HG02678 (cell line): ENCODE results near the gene DMKN.

Experiments used
- ATAC-seq: cut with Tn5 transposase; IDR thresholded peaks from one replicate; pipeline ENCODE4 v1.9.1; 2021; ENCODE audit warnings: mild to moderate bottlenecking, moderate library complexity; ENCODE audit not compliant: unreplicated experiment

DMKN gene

GRCh38 chr19:35528218-35529038 is 15.0 kb upstream of the DMKN start, which contains the start of gene SBSN:
TSS of gene SBSN (minus strand) at chr19:35528311. CDS start at chr19:35528281, 30 bp downstream.
- ATAC-seq, result no peak

DNA sequence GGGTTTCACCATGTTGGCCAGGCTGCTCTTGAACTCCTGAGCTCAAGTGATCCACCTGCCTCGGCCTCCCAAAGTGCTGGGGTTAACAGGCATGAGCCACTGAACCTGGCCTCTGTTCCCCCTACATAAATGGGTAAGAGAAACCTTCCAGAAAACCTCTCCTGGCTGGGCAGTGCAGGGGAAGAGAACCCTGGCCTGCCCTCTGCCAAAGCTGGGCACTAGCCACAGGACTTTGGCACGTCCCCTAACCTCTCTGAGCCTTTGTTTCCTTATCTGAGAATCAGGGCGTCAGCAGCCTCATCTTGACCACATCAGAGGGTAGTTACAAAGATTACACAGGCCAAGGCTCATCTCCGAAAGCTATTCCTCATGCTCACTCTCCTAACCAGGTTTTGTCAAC is 12.4 kb upstream of the DMKN start:
- ATAC-seq, result no peak

DNA sequence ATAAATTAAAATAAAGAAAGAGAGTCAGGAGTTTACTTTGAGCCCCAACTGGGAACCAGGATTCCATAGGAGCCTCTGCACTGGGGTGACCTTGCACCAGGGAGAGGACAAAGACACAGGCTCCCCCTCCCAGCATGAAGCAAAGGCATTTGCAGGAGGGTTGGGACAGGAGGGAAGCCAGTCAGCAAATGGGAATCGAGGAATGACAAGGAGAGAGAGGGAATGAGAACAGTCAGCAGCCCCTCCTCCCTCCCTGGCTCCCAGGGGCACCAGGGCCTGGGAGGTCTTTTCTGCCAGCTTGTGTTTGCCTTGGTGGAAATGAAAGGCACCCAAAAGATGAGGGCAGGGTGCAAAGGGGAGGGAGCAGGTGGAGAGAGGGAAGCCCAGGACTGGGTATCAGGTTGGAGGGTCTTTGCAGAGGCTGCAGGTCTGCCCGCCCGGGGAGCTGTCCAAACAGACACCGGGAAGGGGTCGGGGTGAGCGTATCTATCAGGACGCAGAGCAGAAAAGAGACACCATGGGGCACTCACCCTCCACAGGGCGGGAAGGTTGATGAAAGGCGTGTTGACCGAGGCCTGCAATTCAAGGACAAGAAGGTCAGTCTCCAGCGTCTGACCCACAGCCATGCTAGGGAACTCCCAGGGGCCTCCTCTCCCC is 10.9 kb upstream of the DMKN start:
- no peak for ATAC-seq

- no peak for ATAC-seq
Measured at GRCh38 chr19:35522745-35523327, 9.4 kb upstream of the DMKN start.

GRCh38 chr19:35521124-35521743 is 7.8 kb upstream of the DMKN start:
- ATAC-seq, result no peak

DNA sequence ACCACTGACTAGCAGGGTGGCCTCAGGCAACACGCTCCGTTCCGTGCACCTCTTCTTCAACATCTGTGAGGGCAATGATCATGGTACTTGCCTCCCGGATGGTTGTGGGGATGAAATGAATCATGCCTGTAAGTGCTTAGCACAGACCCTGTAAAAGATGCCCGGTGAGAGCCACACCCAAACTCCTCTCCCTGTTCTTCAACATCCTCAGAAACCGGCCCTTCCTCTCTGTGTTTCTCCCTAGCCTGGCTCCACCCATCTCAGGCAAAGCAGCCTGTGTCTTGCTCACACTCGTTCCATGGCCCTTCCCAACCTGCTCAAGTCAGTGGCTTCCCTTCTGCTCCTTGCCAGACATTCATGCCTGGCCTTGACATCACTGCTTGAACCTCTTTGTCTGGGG is 5.8 kb upstream of the DMKN start:
- no peak for ATAC-seq

- no peak for ATAC-seq
Measured at GRCh38 chr19:35518313-35518712, 4.9 kb upstream of the DMKN start.

DNA sequence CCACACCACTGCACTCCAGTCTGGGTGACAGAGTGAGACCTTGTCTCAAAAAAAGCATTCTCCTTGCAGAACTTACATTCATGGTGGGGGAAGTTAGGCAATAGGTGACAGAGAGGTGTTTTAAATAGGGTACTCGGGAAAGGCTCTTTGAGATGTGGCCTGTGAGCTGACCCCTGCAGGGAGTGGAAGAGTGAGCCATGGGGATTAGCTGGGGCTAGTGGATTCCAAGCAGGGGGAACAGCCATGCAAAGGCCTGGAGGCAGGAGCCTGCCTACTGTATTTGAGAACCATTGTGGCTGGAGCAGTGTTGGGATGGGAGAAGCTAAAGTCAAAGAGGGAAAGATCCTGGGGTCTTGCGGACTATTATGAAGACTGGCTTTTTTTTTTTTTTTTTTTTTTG is 3.9 kb upstream of the DMKN start:
- ATAC-seq, result no peak

DNA sequence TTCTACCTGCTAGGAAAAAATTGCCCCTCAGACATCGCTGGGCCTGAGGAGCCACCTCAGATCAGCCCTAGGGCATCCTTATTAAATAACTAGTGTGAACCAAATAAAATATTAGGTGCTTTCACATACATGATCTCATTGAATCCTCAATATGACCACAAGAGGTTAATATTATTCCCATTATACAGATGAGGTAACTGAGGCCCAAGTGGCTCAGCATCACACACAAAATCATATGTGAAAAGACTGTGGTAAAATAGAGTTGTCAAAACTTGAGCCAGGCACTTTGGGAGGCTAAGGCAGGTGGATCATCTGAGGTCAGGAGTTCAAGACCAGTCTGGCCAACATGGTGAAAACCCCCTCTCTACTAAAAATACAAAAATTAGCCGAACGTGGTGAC is 2.9 kb upstream of the DMKN start:
- no peak for ATAC-seq

DNA sequence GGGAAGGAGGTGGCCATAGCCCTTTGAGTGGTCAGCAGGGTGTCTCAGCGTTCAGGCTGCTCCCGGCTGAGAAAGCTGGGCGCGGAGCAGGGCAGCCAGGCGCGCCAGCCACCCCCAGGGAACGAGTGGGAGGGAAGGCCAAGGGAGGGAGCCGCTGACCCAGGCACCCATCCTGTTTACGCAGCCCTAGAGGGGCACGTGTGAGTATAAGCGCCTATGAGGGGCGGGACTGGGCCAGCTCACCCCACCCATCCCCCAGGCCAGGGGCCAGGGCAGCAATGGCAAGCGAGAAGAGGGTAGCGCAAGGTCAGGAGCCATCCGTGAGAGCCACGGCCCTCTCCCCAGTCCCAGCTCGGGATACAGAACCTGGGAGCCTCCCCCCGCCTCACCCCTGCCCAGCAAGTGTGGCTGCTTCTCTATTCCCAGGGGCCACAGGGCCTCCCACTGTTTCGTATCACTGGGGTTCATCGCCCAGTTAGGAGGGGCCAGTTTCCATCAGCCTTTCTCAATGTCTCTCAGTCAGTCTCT is 897 bp upstream of the DMKN start:
- no peak for ATAC-seq

GRCh38 chr19:35512831-35513627 is 420 bp downstream of the DMKN start:
- ATAC-seq, result no peak

DNA sequence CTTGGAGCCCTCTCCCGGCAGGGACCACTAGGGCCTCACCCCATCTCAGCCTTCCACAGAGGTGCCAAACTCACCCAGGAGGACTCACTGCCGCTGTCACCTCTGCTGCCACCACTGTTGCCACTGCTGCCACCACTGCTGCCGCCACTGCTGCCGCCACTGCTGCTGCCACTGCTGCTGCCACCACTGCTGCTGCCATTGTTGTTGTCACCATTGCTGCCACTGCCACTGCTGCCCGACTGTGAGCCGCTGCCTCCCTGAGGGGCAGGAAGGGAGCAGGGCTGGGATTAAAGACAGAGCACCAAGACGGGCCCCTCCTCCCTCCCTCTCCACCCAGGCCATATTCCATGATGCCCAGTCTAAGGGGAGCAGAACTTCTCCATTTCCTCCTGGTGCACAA is 2.1 kb downstream of the DMKN start:
- ATAC-seq, result no peak

GRCh38 chr19:35510626-35510964 is 2.9 kb downstream of the DMKN start:
- ATAC-seq, result no peak

- no peak for ATAC-seq
Measured at GRCh38 chr19:35509861-35510625, 3.4 kb downstream of the DMKN start.

DNA sequence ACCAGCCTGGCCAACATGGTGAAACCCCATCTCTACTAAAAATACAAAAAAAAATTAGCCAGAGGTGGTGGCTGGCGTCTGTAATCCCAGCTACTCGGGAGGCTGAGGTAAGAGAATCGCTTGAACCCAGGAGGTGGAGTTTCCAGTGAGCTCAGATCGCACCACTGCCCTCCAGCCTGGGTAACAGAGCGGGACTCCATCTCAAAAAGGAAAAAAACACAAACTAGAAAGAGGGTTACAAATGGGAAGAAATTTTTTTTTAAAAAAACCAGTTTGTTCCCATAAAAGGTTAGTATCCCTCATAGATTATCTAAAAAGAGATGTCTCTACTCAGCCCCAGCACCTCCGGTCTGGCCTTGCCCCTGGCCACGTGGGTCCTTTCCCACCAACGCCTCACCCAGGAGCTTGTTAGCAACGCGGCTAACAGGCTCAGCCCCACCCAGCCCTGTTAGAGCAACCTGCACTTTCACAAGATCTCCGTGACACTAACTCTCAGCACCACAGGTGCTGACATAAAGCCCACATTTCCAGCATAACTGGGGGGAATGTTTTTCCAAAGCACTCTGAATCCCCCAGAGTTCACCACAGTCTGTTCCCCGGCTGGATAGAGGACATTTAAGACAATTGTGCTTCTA is 4.3 kb downstream of the DMKN start:
- no peak for ATAC-seq

GRCh38 chr19:35508129-35508528 is 5.3 kb downstream of the DMKN start:
- no peak for ATAC-seq

- ATAC-seq, result no peak
Measured at GRCh38 chr19:35507561-35507960, 5.9 kb downstream of the DMKN start.

GRCh38 chr19:35506011-35506410 is 7.4 kb downstream of the DMKN start:
- ATAC-seq, result no peak

GRCh38 chr19:35502751-35503150 is 10.7 kb downstream of the DMKN start:
- no peak for ATAC-seq
